ENCODE data around the gene HSFX3.
"Not testable (repeated sequence)": the region's sequence is repeated elsewhere in the genome, so short reads cannot be mapped to it uniquely, and the experiment has no call there.

DNA sequence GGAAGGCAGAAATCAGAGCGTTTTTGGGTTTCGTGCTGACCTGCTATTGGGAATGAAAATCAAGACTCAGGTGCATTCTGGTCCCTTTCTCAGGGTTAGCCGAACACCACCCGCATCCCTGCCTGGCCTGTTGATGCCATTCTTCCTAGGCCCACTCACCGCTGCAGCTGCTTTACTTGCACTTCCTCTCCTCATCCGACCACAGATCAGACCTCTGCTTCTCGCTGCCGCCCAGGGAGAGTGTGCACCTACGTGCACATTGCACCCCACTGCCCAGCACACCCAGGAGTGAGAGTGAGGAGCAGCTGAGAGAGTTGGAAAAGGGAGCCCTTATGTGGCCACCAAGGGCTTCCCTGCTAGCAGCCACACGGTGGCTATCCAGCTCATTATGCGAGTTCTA, 12.2 kb downstream of the HSFX3 start:
- not testable (repeated sequence) for TF ChIP-seq CTCF (IDR thresholded peaks at IDR 0.05; ENCODE audit: insufficient read depth, low read depth, low read length); EZH2 (IDR thresholded peaks at IDR 0.05; ENCODE audit: insufficient read depth, low read length)

All from astrocyte (in vitro differentiated cells and primary cell).